Hepatocyte (in vitro differentiated cells): ENCODE measurements around the gene VANGL1.

ENCODE experiments used
- CTCF ChIP-seq: fragments of 200-600 bp; sonication (generic); IDR thresholded peaks from 2 replicates; pipeline ENCODE4 v1.5.1; 2016; ENCODE audit warnings: antibody characterized with exemption, mild to moderate bottlenecking; ENCODE audit not compliant: poor library complexity
- EZH2 ChIP-seq: fragments of 200-600 bp; sonication (generic); IDR thresholded peaks from 2 replicates; pipeline ENCODE4 v1.6.1; 2016; ENCODE audit warnings: antibody characterized with exemption, mild to moderate bottlenecking, borderline replicate concordance

- TF ChIP-seq CTCF (no peak), EZH2 (no peak)
Observed at GRCh38 chr1:115609021-115609420, 32.7 kb upstream of the VANGL1 start.
